Suppressor macrophage treated with lipopolysaccharide for 1 hour (primary cell): Measurements from ENCODE around the gene CENPB.
A peak's percentile ranks its signal among the peaks of the same experiment; 100 is the strongest.
"Not testable (repeated sequence)": the region's sequence is repeated elsewhere in the genome, so short reads cannot be mapped to it uniquely, and the experiment has no call there.

Source experiments
- DNase-seq, 3 donors: peaks; one replicate each; pipeline ENCODE4 v3.0.0-alpha.2; 2020 to 2022

The CENPB gene

DNA sequence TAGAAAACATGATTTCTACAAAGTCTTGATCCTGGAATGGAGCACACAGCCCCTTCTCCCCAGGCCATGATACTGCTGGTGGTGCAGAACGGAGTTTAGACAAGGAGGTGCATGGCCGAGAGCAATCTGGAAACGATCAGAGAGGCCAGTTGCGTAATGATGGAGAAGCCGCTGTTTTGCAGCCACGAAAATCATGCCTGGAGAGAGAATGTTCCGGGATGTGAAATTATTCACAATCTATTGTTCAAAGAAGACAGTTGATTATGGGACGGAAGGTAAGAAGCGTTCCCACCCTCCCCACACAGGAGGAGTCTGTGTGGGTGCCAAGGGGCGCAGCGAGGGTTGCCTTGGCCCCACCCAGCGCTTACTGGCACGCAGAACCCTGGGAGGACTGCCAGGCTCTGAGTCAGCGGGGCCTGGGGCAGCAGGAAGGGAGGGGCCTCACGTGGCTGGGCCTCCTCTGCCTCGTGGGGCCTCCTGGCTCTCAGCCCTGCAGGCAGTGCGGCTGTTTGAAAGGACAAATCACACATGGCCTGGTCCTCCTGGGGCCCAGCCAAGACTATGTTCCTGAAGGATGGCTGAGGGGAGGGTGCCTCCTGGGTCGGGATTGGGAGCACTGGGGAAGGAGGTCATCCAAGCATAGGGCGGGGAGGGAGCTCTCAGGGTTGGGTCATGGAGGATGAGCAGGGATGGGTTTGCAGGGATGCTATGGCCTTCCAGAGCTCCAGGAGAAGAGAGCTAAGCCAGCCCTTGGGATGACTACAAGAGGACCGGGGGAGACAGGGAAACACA lies 25.1 kb upstream of the CENPB start:
- peak; percentile 94 to 96 (median 95) for DNase-seq

DNA sequence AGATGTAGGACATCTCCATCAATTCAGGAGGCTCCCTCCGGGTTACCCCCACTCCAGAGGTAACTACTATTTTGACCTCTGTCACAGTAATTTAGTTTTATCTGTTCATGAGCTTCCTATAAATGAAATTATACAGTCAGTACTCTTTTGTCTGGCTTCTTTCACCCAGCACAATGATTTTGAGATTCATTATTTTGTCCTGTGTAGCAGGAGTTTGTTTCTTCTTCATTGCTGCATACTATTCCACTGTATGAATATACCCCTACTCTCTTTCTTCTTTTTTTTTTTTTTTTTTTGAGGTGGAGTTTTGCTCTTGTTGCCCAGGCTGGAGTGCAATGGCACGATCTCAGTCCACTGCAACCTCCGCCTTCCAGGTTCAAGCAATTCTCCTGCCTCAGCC lies 22.0 kb upstream of the CENPB start:
- DNase-seq, result no peak

DNA sequence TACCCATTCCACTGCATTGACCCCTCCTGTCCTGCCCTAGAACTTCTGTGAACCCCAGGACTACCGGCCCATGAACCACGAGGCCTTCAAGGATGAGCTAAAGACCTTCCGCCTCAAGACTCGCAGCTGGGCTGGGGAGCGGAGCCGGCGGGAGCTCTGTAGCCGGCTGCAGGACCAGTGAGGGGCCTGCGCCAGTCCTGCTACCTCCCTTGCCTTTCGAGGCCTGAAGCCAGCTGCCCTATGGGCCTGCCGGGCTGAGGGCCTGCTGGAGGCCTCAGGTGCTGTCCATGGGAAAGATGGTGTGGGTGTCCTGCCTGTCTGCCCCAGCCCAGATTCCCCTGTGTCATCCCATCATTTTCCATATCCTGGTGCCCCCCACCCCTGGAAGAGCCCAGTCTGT lies 18.2 kb upstream of the CENPB start:
- DNase-seq, result no peak

DNA sequence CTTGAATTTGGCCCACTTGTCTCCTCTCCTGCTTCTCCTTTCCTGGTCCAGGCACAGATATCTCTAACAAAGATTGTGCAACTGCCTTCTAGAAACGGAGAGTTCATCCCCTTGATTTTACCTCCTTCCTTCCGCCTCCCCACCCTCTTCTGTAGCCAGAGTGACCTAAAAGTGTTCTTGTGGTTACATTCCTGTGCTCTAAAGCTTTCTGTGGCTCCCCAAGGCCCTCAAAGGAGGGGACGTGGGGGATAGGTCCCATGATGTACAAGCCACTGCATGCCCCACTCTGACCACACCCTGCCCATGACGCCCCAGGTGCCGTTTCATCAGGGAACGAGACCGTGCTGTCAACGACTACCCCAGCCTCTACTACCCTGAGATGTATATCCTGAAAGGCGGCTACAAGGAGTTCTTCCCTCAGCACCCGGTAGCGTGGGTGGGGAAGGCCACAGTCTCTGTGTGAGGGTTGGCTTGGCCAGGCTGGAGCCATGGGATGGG lies 17.8 kb upstream of the CENPB start:
- DNase-seq, result no peak

DNA sequence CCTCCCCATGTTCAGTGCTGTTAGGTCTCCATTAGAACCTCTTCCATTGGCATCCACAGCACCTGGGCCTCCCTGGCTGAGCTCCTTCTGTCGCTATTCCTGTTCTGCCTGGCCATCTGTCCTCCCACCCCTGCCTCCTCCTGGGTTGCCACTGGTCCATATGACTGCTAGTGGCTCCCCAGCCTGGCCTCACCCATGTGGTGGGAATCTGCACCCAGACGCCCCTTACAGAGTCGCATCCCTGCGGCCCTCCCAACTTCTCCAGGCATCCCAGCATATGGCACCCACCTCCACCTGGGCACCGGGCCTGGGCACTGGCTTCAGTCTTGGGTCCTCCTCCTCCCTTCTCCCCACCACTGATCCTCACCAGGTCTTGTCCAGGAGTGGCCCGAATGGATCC lies 17.3 kb upstream of the CENPB start:
- no peak for DNase-seq

DNA sequence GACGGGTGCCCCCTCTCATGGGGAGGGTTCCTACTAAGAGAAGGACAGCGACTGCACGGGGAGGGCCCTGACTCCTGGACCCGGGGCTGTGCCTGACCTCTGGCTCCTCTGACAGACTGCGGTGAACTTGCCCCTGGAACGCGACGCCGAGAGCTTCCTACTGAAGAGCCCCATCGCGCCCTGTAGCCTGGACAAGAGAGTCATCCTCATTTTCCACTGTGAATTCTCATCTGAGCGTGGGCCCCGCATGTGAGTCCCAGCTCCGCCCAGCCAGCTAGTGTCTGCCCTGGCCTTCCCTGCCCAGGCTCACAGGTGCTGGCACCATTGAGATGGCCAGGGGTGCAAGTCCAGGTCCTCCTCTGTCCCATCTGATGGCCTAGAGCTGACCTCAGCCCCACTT lies 16.7 kb upstream of the CENPB start:
- no peak for DNase-seq

DNA sequence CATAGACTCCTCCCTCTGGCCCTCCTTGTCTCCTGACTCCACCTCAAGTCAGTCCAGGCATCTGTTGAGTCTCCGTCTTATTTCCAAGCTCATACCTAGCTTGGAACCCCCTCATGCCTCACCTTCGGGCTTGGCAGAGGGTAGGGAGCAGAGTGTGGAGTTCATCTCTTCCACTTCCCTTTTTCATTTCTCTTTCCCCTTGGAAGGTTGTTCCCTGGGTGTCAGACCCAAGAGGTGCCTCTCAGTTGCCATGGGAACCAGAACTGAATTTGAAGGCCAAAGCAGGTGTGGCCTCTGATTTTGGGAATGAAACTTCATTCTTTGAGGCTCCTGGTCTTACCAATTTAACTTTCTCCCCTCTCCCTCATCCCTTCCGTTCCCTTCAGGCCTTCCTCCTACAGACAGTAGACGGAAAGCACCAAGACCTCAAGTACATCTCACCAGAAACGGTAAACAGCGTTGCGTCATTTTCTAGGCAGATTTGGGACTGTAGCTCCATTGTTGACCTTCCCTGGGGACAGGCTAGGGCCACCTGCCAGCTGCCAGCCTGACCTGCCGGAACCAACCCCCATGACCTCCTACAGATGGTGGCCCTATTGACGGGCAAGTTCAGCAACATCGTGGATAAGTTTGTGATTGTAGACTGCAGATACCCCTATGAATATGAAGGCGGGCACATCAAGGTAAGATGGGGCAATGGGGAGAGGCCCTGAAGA lies 16.1 kb upstream of the CENPB start:
- DNase-seq, result no peak

DNA sequence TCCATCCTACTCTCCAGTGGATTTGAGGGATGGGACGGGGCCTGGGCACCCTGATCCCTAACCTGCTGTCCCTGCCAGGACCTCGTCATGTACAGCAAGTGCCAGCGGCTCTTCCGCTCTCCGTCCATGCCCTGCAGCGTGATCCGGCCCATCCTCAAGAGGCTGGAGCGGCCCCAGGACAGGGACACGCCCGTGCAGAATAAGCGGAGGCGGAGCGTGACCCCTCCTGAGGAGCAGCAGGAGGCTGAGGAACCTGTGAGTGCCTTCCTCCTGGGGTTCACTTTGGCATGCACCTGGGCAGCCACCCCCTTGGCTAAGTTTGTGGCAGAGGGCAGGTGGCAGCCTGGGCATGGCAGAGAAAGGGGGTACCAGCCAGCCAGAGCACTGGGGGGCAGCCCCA lies 15.3 kb upstream of the CENPB start:
- no peak for DNase-seq

DNA sequence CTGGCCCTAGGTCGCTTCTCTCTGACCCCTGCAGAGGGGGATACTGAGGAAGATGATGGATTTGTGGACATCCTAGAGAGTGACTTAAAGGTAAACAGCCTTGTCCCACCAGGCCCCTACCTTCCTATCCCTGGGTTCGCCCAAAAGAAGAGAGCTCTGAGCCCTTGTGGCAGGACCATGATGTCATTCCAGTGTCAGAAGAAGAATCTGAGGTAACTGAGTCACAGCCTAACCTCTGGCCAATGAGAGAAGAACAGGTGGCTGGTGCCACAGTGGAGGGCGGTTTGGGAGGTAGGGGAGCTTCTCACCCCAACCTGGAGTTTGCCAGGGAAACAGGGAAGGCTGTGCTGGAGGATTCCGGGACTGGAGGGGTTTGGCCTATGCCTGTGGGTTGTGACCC lies 14.8 kb upstream of the CENPB start:
- no peak for DNase-seq

DNA sequence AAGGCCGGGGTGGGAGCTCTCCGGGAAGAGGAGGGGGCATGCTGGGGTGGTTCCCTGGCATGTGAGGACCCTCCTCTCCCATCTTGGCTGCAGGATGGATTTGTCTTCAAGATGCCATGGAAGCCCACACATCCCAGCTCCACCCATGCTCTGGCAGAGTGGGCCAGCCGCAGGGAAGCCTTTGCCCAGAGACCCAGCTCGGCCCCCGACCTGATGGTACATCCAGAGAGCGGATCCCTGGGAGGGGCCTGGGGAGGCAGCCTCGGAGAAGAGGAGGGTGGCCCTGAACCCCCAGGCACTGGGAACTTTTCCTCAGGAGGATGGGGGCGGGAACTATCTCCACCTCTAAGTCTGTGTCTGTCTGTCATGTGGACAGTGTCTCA lies 14.3 kb upstream of the CENPB start:
- no peak for DNase-seq

DNA sequence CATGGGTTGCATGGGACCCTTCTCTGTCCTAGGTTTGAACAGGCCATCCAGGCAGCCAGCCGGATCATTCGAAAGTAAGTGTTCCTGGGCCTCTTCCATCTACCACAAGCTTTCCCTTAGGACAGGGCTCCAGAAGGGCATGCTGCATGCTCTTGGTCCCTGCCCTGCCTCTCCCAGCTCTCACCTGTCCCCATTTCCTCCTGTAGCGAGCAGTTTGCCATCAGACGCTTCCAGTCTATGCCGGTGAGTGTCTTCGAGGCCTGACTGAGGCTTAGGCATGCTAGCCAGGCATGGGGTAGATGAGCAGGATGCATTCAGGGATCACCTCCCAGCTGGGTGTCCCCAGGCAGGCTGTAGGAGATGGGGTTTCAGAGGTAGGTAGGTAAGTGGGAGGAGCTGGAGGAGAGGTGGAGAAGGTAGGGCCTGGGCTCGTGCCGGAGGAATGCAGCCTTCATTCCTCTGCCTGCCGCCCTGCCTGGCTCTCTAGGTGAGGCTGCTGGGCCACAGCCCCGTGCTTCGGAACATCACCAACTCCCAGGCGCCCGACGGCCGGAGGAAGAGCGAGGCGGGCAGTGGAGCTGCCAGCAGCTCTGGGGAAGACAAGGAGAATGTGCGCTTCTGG lies 13.8 kb upstream of the CENPB start:
- DNase-seq, result no peak

DNA sequence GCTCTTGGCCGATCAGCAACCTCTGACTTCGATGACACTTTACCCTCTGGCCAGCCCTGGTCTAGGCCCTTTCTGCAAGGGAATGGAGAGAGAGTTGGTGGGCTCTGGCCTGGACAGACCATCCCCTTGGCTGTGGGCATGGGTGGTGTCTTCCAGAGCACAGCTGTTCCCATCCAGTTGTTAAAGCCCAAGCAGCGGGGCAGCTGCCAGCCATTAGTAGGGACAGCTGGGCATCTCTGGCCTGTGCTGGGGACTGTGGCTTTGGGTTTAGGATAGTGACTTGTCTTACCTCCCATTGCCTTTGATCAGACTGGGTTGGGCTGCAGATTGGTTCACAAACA lies 12.3 kb upstream of the CENPB start:
- no peak for DNase-seq

DNA sequence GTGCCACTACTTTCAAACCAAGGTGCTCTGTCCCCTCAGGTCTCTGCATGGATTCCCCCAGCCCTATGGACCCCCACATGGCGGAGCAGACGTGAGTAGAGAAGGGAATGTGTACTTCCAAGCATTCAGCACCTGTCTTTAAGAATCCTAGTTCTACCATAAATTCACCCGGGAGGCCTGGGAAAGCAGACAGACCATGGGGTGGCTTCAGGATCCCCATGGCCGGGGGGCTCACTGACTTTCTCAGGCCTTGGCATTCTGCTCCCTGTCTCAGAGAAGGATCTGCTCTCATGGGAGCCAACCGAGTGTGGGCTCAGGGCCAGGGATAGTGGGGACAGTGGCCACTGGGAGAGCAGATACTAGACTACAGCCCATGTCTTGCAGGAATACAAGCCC lies 11.8 kb upstream of the CENPB start:
- DNase-seq, result no peak

DNA sequence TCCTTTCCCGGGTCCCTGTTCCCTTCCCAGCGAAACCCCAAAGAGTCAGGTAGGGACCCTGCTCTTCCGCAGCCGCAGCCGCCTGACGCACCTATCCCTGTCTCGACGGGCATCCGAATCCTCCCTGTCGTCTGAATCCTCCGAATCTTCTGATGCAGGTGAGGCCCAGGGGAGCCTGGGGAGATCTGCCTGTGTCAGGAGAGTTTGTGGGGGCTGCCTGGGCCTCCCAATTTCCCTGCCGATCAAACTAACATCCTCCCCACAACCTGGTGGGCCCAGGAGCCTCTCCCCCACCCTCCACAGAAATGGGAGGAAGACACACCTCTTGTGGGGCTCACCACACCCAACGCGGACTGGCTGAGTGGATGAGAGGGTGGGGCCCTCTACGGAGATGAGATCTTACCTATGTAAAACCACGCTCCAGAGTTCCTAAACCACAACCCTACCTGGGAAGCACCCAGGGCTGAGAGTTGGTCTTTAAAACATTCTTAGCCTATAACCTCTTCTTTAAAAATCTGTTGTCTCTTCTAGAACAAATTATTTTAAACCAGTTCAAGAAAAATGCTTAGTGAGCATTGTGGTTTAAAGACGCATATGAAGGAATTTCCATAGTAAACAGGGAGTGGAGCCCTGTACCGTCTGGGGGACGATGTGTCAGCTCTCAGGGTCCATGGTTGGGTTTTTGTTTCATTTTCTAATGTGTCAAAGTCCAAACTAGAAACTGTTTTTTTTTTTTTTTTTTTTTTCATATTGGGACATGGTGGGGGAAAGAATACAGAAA lies 11.2 kb upstream of the CENPB start:
- peak; percentile 61 to 87 (median 69) for DNase-seq

DNA sequence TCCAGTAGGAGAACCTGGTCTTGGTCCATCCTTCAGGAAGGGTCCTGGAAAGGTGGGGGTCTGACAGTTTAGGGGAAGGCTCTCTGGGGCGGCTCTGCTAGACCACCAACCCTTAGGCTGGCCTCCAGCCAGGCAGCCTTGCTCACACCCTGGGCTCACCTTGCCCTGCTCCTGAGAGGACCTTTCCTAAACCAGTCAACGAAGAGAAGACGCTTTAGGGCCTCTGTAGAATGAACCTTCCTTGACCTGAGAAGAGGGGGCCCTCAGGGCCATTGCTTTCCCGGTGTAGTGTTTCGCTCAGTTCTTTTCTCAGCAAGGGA lies 10.6 kb upstream of the CENPB start:
- DNase-seq, result no peak

DNA sequence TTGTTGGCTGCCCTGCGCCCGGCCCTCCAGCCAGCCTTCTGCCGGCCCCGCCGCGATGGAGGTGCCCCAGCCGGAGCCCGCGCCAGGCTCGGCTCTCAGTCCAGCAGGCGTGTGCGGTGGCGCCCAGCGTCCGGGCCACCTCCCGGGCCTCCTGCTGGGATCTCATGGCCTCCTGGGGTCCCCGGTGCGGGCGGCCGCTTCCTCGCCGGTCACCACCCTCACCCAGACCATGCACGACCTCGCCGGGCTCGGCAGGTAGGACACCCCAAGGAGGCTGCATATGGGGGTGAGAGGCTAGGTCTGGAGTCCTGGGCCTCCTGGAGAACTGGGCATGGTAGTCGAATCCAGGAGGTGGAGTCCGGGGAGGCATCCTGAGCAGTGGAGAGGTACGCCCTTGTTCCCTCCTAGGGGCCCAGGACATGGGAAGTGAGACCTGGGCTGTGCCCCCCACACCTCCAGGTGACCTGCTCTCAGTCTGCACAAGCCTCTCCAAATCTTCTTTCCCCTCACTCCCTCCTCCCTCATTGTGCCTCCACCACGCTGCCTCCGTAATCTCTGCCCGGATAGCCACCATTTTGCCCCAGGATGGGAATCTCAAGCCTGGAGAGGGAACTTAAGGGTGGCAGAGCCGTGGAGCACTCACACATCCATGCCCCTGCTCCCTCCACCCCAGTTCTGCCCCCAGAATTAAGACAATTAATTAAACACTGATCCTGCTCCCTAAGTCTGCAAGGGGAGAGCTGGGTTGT lies 10.1 kb upstream of the CENPB start:
- DNase-seq, result no peak

DNA sequence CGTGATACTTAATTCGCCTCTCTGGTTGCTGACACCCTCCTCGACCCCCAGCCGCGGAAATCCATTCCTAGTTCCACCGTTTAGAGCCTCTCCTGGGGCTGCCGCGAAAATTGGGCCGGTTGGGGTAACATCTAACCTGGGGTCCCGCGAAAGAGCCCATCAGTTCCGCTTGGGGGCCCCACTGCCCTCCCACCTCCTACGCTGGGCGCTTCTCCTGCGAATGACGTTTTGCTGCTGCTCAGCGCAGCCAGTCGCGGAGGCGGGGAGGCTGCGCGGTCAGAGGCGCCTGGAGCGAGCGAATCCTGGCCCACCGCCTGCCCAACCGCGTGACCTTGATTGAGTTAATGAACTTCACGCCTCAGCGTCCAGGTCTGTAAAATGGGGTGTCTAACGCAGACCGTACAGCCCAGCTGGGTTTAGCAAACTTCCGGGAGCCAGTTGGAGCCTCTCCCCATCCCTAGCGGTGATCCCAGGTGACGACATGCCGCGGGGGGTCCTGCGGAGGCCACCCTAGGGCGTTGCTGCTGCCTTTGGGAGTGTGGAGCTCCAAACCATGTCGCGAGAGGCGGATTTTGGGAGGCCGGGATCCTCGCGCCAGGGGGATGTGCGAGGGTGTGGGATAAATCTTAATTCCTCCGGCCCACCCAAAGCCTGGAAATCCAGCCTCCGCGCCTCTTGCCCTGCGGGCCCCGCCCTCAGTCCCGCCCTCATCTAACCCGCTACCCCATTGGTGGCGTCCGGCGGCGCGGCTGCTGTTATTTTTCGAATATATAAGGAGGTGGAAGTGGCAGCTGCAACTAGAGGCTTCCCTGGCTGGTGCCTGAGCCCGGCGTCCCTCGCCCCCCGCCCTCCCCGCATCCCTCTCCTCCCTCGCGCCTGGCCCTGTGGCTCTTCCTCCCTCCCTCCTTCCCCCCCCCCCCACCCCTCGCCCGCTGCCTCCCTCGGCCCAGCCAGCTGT lies 9.2 kb upstream of the CENPB start, which contains the start of gene CDC25B:
TSS of gene CDC25B (plus strand) at position 800 of the 958 bp plus-strand sequence. CDS start 222 bp downstream, outside the sequence.
- peak; percentile 89 to 95 (median 92) for DNase-seq

DNA sequence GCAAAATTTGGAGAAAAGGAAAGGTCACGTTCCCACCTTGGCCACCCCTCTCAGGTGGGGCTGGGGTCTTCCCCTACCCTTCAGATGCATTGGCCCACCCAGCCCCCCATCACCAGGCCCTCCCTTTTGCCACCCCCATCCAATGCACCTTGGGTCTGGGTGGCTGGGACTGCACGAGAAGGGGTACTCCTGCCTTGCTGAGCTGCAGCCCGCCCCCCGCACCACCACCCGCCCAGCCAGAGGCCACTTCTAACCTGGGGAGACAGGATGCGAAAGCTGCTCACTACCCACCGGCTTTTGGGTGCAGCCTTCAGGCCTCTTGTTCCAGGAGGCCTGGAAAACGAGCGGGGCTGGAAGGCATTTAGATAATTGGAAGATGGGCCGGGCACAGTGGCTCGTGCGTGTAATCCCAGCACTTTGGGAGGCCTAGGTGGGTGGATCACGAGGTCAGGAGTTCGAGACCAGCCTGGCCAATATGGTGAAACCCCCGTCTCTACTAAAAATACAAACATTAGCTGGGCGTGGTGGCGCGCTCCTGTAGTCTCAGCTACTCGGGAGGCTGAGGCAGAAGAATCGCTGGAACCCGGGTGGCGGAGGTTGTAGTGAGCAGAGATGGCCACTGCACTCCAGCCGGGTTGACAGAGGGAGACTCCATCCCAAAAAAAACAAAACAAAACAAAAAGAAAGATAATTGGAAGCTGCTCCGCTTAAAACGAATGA lies 8.3 kb upstream of the CENPB start:
- DNase-seq, result no peak

DNA sequence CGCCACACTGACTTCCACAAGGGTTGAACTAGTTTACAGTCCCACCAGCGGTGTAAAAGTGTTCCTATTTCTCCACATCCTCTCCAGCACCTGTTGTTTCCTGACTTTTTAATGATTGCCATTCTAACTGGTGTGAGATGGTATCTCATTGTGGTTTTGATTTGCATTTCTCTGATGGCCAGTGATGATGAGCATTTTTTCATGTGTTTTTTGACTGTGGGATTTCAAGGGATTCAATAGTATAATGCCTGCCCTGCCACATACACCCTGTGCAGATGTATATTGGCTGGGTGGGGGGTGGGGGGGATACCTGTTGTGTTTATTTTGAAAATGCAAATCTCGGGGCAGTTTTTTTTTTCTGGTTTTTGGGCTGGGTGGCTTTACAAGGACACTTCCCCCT lies 7.6 kb upstream of the CENPB start:
- DNase-seq, result not testable (repeated sequence)

DNA sequence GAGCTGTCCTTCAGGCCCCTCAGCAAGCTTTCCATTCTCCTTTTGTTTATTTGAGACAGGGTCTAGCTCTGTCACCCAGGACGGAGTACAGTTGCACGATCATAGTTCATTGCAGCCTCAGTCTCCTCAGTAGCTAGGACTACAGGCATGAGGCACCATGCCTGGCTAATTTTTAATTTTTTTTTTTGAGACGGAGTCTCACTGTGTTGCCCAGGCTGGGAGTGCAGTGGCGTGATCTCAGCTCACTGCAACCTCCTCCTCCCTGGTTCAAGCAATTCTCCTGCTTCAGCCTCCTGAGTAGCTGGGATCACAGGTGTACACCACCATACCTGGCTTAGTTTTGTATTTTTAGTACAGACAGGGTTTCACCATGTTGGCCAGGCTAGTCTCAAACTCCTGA lies 2.7 kb upstream of the CENPB start:
- DNase-seq, result not testable (repeated sequence)
